A549 (cell line): ENCODE data around the gene MGLL. TPM values are rescaled to one million over a fixed set of nuclear protein-coding genes. Genes with fewer than 3 reads are reported as not detected.

Experiments used
- ATAC-seq, 2 experiments: fragments of 200-7000 bp in 1 of 2; fragments of >200 bp in 1 of 2; cut with Nextera tagmentation in 1 of 2; cut with Tn5 transposase in 1 of 2; 3 replicates each; pipeline versions ENCODE4 v1.8.0 to v1.9.1; 2018 to 2020; ENCODE audit warnings: mild to moderate bottlenecking in 1 of 2, moderate library complexity in 1 of 2
- CTCF ChIA-PET: fragments of 300-600 bp; sonication (Branson Sonifier 250); formaldehyde crosslinking; extraction: SDS; loops from one replicate; lab custom pipeline; 2021; ENCODE audit warnings: antibody characterized with exemption, inconsistent platforms; lab: Yijun Ruan, JAX
- POLR2A ChIA-PET: fragments of 350-600 bp; formaldehyde crosslinking; extraction: SDS; loops from one replicate; lab custom pipeline; 2021; ENCODE audit warnings: antibody characterized with exemption, inconsistent platforms; lab: Yijun Ruan, JAX
- DNase-seq, 2 experiments: peaks; one replicate each; pipeline versions ENCODE4 v3.0.0 to v3.0.0-alpha.2; 2011 to 2016; ENCODE audit warnings: low read depth in 1 of 2, low spot score in 1 of 2
- FAIRE-seq: peaks from 2 replicates; lab custom pipeline; 2011; peaks lifted over from hg19 to GRCh38; lab: Jason Lieb, UNC
- H3K27ac ChIP-seq, 2 experiments: fragments of >200 bp; sonication (Bioruptor Twin); formaldehyde crosslinking; 3 replicates each; pipeline ENCODE4 v1.5.1; 2016 to 2017
- H3K4me1 ChIP-seq: fragments of >200 bp; sonication (Bioruptor Twin); formaldehyde crosslinking; 3 replicates; pipeline ENCODE4 v1.6.1; 2016
- H3K4me2 ChIP-seq: fragments of >200 bp; sonication (Bioruptor Twin); formaldehyde crosslinking; 3 replicates; pipeline ENCODE4 v1.6.1; 2016
- H3K4me3 ChIP-seq: fragments of >200 bp; sonication (Bioruptor Twin); formaldehyde crosslinking; 3 replicates; pipeline ENCODE4 v1.5.1; 2016
- H3K9me3 ChIP-seq: fragments of >200 bp; sonication (Bioruptor Twin); formaldehyde crosslinking; 3 replicates; pipeline ENCODE4 v1.6.1; 2016
- ATOH8 ChIP-seq: fragments of 250-450 bp; sonication (Bioruptor Pico); IDR thresholded peaks from 2 replicates; pipeline ENCODE4 v1.5.0; 2020; ENCODE audit warnings: low read depth, mild to moderate bottlenecking, moderate library complexity
- BHLHE40 ChIP-seq: IDR thresholded peaks from 2 replicates; pipeline ENCODE4 v1.6.1; 2012; ENCODE audit warnings: low read depth, low read length, inconsistent platforms
- CBX2 ChIP-seq: fragments of 200-600 bp; sonication (generic); IDR thresholded peaks from 2 replicates; pipeline ENCODE4 v1.6.1; 2016; ENCODE audit warnings: low read depth, mild to moderate bottlenecking, borderline replicate concordance
- CBX8 ChIP-seq: fragments of 200-600 bp; sonication (generic); IDR thresholded peaks from 2 replicates; pipeline ENCODE4 v1.6.1; 2016
- CEBPB ChIP-seq, 2 experiments: fragments of >200 bp in 1 of 2; sonication (Bioruptor Twin) in 1 of 2; formaldehyde crosslinking in 1 of 2; IDR thresholded peaks; 2 replicates each; pipeline ENCODE4 v1.6.1; 2012 to 2016
- CHD2 ChIP-seq: fragments of 150-350 bp; IDR thresholded peaks from 2 replicates; pipeline ENCODE4 v1.6.1; 2014; ENCODE audit warnings: low read length; ENCODE audit not compliant: partially characterized antibody
- CTCF ChIP-seq: fragments of >200 bp; sonication (Bioruptor Twin); formaldehyde crosslinking; IDR thresholded peaks from 3 replicates; pipeline ENCODE4 v1.5.1; 2016
- FOSL2 ChIP-seq, 2 experiments: fragments of 450-650 bp in 1 of 2; fragments of >200 bp in 1 of 2; sonication (Bioruptor Twin) in 1 of 2; formaldehyde crosslinking; IDR thresholded peaks; 2 replicates each; pipeline versions ENCODE4 v1.5.0 to v1.6.1; 2016 to 2020; ENCODE audit warnings: mild to moderate bottlenecking in 1 of 2, moderate library complexity in 1 of 2
- FOXS1 ChIP-seq: fragments of 250-450 bp; sonication (Bioruptor Pico); IDR thresholded peaks from 2 replicates; pipeline ENCODE4 v1.5.0; 2020; ENCODE audit warnings: mild to moderate bottlenecking, moderate library complexity
- HDAC2 ChIP-seq: fragments of 200-600 bp; sonication (generic); IDR thresholded peaks from 2 replicates; pipeline ENCODE4 v1.6.1; 2016
- HES2 ChIP-seq: fragments of >200 bp; sonication (Bioruptor Twin); formaldehyde crosslinking; IDR thresholded peaks from 2 replicates; pipeline ENCODE4 v1.6.1; 2016
- HOXB5 ChIP-seq: fragments of 250-450 bp; sonication (Bioruptor Pico); IDR thresholded peaks from 2 replicates; pipeline ENCODE4 v1.5.0; 2020; ENCODE audit warnings: mild to moderate bottlenecking, moderate library complexity
- MYC ChIP-seq: IDR thresholded peaks from 2 replicates; pipeline ENCODE4 v1.6.1; 2012; ENCODE audit warnings: mild to moderate bottlenecking, inconsistent platforms, low read length, improper control_type of control experiment, borderline replicate concordance
- NFE2L2 ChIP-seq: fragments of 150-350 bp; conservative IDR thresholded peaks from 2 replicates; pipeline ENCODE4 v1.6.1; 2014; ENCODE audit warnings: low read length
- NPAS2 ChIP-seq: fragments of 250-450 bp; sonication (Bioruptor Pico); IDR thresholded peaks from 2 replicates; pipeline ENCODE4 v1.8.0; 2022; ENCODE audit warnings: mild to moderate bottlenecking, moderate library complexity, borderline replicate concordance
- POLR2A ChIP-seq: IDR thresholded peaks from 2 replicates; pipeline ENCODE4 v1.6.1; 2012; ENCODE audit warnings: mild to moderate bottlenecking, low read length
- RARB ChIP-seq: fragments of 250-450 bp; sonication (Bioruptor Pico); IDR thresholded peaks from 2 replicates; pipeline ENCODE4 v1.8.0; 2021; ENCODE audit warnings: mild to moderate bottlenecking, moderate library complexity
- SMC3 ChIP-seq: fragments of >200 bp; sonication (Bioruptor Twin); formaldehyde crosslinking; IDR thresholded peaks from 3 replicates; pipeline ENCODE4 v1.6.1; 2018; ENCODE audit warnings: inconsistent platforms
- ZC3H11A ChIP-seq: fragments of 450-650 bp; IDR thresholded peaks from 2 replicates; pipeline ENCODE4 v1.6.1; 2014; ENCODE audit warnings: antibody characterized with exemption, mild to moderate bottlenecking
- whole genome bisulfite sequencing: methylation state at CpG from one replicate; pipeline ENCODE4 v1.1.6; 2017; ENCODE audit errors: missing lambda C conversion rate; 5-methylcytosine and 5-hydroxymethylcytosine counted together
- polyA plus RNA-seq, 4 experiments: library from polyadenylated mRNA; depleted of rRNA in 3 of 4; stranded (reverse); fragments of >200 nt; fragmentation: RNase III in 1 of 4; extraction: RNeasy Plus Mini Kit Qiagen cat#74134 plus additional on column Dnase treatment in 1 of 4; gene quantifications; 2 replicates in 3 of 4; 3 replicates in 1 of 4; pipeline ENCODE4 v1.2.3, GENCODE V29; 2011 to 2017
- TF ChIP-seq, protein P1 (sequence below): fragments of 200-600 bp; sonication (generic); IDR thresholded peaks from 2 replicates; pipeline ENCODE4 v1.6.1; 2016; ENCODE audit warnings: antibody characterized with exemption, mild to moderate bottlenecking, moderate library complexity

Gene MGLL
- polyA plus RNA-seq, 2 of the 4 experiments (the other 2 are of a cell fraction), result 38.5 to 41.5 TPM

GRCh38 chr3:127716384-127716783 is 105.9 kb downstream of the MGLL start:
- no peak overlapping the region for H3K4me2 ChIP-seq
- peaks cover 2% of the 10 kb centered on the region for H3K4me1 ChIP-seq
- ChIA-PET POLR2A (no interaction called here), CTCF (interaction anchor here (1.0 to 1.2 kb wide), 2 partner anchors 19 to 141 kb away, joined by 3 read pairs; no protein-coding TSS in a partner anchor)
- TF ChIP-seq MYC, result no peak
- TF ChIP-seq ZC3H11A, result no peak
- no peak for TF ChIP-seq CTCF
- no peak for TF ChIP-seq FOSL2 (IDR thresholded peaks at IDR 0.05)
- no peak for TF ChIP-seq FOSL2 (CRISPR knock-in tag; IDR thresholded peaks at IDR 0.05)
- TF ChIP-seq SMC3, result no peak
- no peak for TF ChIP-seq ATOH8 (CRISPR knock-in tag)
- no peak for TF ChIP-seq HDAC2
- H3K4me3 ChIP-seq, result no peak overlapping the region
- no peak overlapping the region for H3K27ac ChIP-seq
- ATAC-seq (no peak), DNase-seq (no peak), FAIRE-seq (no peak)
- 93% methylated on average over 5 of the region's 6 CpGs for WGBS
- no peaks in the 10 kb centered on the region for H3K9me3 ChIP-seq

DNA sequence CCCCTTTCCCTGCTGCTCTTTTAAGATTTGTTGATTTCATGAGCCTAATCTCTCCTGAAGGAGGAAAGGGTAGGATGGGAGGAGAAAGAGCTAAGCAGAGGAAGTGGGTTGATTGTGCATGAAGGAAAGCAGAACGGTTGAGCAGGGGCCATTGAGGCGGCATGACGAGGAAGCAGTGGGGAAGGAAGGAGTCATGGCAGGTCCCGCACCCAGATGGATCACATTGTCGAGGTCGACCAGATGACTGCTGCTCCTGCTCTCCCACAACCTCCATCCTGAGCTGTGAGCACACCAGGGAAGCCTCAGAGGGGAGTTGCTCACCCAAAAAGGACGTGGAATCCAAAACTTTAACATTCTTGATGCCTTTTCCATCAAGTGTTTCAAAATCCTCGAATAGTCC is 106.8 kb downstream of the MGLL start:
- Histone ChIP-seq H3K4me3 (no peak overlapping the region), H3K9me3 (no peaks in the 10 kb centered on the region), H3K4me1 (peaks cover 11% of the 10 kb centered on the region), H3K27ac (no peak overlapping the region), H3K4me2 (no peak overlapping the region)
- ChIA-PET CTCF (interaction anchor here (0.6 to 1.2 kb wide), 2 partner anchors 23 to 141 kb away, joined by 3 to 4 read pairs; no protein-coding TSS in a partner anchor), POLR2A (no interaction called here)
- 81% methylated on average over 7 of the region's 8 CpGs for WGBS
- no peak for ATAC-seq
- no peak for DNase-seq
- no peak for TF ChIP-seq CTCF
- TF ChIP-seq CHD2, result no peak
- TF ChIP-seq FOXS1 (CRISPR knock-in tag), result no peak
- TF ChIP-seq, protein P1, sequence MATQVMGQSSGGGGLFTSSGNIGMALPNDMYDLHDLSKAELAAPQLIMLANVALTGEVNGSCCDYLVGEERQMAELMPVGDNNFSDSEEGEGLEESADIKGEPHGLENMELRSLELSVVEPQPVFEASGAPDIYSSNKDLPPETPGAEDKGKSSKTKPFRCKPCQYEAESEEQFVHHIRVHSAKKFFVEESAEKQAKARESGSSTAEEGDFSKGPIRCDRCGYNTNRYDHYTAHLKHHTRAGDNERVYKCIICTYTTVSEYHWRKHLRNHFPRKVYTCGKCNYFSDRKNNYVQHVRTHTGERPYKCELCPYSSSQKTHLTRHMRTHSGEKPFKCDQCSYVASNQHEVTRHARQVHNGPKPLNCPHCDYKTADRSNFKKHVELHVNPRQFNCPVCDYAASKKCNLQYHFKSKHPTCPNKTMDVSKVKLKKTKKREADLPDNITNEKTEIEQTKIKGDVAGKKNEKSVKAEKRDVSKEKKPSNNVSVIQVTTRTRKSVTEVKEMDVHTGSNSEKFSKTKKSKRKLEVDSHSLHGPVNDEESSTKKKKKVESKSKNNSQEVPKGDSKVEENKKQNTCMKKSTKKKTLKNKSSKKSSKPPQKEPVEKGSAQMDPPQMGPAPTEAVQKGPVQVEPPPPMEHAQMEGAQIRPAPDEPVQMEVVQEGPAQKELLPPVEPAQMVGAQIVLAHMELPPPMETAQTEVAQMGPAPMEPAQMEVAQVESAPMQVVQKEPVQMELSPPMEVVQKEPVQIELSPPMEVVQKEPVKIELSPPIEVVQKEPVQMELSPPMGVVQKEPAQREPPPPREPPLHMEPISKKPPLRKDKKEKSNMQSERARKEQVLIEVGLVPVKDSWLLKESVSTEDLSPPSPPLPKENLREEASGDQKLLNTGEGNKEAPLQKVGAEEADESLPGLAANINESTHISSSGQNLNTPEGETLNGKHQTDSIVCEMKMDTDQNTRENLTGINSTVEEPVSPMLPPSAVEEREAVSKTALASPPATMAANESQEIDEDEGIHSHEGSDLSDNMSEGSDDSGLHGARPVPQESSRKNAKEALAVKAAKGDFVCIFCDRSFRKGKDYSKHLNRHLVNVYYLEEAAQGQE, result no peak
- TF ChIP-seq BHLHE40, result no peak
- no peak for TF ChIP-seq HES2
- no peak for FAIRE-seq

DNA sequence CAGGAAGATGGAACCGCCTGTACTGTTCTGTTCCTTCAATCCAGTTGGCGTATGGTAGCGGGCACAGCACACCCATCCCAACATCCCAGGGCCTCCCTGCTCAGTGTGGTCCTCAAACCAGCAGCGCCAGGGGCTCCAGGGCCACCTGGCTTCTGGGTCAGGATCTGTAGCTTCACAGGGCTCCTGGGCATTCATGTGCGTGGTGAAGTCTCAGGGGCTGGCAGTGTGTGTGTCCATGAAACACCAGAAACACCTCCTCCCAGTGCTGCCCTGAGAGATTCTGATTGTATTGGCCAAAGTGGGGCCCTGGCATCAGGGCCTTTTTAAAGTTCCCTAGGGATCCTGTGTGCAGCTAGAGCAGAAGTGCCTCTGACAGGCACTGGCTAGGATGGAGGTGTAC is 107.4 kb downstream of the MGLL start:
- no peak overlapping the region for H3K4me2 ChIP-seq
- CTCF ChIA-PET, result interaction anchor here (0.6 to 1.4 kb wide), 2 partner anchors 18 to 23 kb away, joined by 4 read pairs; no protein-coding TSS in a partner anchor
- no peak for ATAC-seq
- POLR2A ChIA-PET, result no interaction called here
- H3K4me1 ChIP-seq, result peaks cover 17% of the 10 kb centered on the region
- no peak for FAIRE-seq
- WGBS, result 97% methylated on average over 4 of the region's 5 CpGs
- no peak overlapping the region for H3K4me3 ChIP-seq
- TF ChIP-seq HOXB5 (CRISPR knock-in tag), result no peak
- TF ChIP-seq POLR2A, result no peak
- TF ChIP-seq CBX8, result no peak
- no peak for TF ChIP-seq CEBPB (IDR thresholded peaks at IDR 0.05)
- TF ChIP-seq RARB, result no peak
- no peak for TF ChIP-seq CBX2
- TF ChIP-seq ATOH8 (CRISPR knock-in tag), result no peak
- no peak for TF ChIP-seq NFE2L2
- no peak for TF ChIP-seq NPAS2 (CRISPR knock-in tag)
- TF ChIP-seq CTCF, result no peak
- TF ChIP-seq, all 56 proteins: peak for 0
- Histone ChIP-seq H3K9me3 (no peaks in the 10 kb centered on the region), H3K27ac (no peak overlapping the region)
- DNase-seq, result no peak
